Hindlimb muscle (tissue), 1 donor: ENCODE results near the gene NAALADL2. TPM values are rescaled to one million over a fixed set of nuclear protein-coding genes. Genes with fewer than 3 reads are reported as not detected.

Experiments
- DNase-seq: peaks from one replicate; pipeline ENCODE4 v3.0.0-alpha.2; 2013
- polyA plus RNA-seq: library from polyadenylated mRNA; unstranded; fragments of 120-200 nt; gene quantifications from one replicate; pipeline ENCODE4 v1.2.1, GENCODE V29; 2013; ENCODE audit not compliant: insufficient read length

Gene NAALADL2
- polyA plus RNA-seq, 1 donor: 5.5 TPM

DNA sequence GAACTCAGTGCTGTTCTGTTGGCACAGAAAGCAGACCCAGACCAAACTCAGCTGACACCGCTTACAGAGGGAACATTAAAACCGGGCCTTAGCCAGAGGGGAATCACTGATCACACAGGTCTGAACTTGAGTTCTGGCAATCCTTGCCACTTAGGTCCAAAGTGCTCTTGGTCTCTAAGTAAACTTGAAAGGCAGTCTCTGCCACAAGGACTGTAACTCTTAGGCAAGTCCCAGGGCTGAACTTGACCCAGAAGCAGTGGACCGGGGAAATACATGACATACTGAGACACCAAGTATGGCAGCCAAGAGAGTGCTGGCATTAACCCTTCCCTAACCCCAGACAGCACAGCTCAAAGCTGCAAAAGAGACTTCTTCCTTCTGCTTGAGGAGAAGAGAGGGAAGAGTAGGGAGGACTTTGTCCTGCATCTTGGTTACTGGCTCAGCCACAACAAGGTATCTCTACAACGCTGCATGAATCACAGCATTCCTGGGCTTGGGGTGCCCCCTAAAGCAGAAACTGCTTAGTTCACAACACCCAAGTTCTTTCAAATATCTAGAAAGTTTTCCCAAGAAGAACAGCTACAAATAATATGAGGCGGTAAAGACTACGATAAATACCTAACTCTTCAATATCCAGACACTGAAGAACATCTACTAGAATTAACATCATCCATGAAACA lies 32.5 kb downstream of the NAALADL2 start:
- DNase-seq: no peak

DNA sequence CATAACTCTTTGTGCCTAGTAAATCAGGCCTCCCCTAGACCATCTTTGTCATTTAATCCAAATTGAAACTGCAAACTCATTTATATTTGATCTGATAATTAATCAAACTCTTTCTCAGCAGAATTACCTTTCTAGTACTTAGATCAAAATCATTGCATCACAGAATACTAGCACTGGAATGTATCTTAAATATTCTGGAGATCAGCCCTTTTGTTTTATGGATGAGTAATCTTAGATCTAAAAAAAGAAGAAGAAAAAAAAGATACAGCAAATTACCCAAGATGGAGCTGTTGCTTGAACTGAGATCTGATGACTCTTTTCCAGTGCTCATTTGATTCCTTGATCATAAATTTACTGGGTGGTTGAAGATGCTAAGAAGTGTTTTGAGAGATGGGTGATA lies 47.9 kb downstream of the NAALADL2 start:
- no peak for DNase-seq

DNA sequence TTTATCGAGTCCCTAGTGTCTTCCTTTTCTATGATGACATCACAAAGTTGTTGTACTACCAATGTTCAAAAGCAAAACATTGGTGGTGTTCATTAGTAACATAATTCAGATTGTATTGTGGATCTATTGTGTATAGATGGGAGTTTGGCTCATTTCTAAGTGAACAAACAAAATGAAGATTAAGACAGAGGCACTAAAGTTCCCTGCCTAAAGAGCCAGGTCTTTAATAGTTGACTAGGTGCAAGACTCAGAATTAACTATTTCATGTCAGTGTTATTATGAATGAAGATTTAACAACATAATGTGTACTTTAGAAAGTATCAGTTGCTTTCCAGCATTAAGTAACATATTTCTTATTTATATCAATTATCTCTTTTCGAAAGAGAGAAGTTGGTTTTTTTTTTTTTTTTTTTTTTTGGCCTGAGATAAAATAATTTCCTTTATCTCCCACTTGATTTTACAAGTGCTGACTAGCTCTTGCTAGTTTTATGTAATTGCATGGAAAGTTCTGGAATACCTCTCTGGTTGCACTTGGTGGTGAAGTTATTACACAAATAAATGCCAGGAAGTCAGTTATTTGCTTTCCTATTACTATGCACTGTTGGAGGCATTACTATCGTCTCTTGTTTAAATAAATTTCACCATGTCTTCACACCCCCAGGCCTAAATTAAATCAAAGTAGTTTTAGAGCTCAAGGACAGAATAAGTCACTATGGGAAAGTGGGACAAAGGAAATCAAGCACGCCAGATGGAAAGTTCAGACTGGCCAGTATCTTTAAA lies 48.7 kb downstream of the NAALADL2 start:
- DNase-seq: no peak

DNA sequence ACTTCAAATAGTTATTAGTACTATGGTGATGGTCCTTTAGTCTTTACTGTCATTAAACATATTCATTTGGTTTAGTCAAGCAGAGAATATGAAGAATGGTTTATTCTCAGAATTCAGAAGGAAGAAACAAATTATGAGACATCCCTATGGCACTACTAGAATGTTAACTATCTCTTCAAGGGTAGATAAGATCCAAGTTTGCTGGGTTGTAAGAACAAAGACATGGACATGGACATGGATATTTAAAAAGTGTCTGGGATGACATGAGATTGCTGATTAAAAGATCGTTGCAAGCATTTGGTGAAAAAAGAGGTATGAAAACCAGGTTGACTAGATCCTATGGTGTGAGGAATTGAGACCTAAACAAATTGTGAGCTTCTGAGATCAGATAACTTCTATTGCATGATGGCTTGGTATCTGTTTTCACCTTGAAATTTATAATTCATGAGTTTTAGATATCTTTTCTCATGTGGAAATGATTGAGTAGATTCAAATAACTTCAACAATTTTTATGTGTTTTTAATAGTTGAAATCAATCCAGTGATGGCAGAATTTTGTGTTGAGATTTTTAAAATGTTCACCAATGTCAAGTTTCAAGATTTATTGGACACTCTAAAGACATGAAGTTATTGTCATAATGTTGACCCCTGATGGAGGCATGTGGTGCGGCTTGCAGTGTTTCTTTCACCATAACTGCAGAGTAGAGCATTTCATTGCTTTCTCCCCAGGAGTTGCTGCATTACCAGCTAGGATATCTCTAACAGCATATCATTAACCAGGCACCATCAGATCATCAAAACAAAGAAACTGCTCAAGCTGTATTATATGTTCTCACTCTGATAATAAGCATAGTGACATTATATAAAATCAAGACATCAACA lies 72.6 kb downstream of the NAALADL2 start:
- DNase-seq: no peak

DNA sequence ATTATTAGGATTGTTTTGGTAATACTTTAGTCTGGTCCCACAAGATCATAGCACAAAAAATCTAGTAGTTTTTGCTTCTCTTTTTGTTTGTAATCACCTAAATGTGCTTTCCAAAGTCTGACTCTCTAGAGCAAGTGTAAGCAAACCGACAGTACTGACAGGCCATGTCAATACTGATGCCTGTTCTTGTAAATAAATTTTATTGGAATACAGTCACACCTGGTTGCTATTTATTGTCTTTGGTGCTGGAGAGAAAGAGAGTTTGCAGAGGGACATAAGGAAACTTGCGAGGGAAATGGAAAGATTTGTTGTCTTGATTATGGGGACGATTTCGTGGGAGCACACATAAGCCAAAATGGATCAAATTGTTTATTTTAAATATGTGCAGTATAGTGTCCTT lies 77.5 kb downstream of the NAALADL2 start:
- DNase-seq: no peak

DNA sequence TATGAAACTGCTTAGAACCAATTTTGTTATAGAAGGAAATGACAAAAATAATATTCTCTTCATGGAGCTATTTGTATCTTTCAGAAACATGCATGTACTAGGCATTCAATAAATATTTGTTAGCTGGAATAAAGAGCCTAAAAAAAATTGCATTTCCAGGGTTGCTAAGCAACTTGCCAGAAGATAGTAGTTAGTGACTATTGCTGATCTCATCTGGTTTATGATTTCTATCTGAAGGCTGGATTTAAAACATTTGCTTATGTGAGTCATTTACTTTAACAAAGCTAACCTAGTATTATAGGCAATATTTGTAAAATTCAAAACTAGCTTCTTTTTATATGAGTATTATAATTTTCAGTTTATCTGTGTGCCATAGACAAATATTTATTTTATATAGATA lies 78.3 kb downstream of the NAALADL2 start:
- DNase-seq: no peak

DNA sequence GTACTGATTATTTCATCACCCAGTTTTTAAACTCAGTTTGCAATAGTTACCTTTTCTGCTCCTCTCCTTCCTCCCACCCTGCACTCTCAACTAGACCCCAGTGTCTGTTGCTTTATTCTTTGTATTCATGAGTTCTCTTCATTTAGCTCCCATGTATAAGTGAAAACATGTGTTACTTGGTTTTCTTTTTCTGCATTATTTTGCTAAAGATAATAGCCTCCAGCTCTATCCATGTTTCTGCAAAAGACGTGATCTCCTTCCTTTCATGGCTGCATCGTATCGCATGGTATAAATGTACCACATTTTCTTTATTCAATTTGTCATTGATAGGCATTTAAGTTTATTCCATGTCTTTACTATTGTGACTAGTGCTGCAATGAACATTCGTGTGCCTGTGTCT lies 79.0 kb downstream of the NAALADL2 start:
- DNase-seq: no peak

DNA sequence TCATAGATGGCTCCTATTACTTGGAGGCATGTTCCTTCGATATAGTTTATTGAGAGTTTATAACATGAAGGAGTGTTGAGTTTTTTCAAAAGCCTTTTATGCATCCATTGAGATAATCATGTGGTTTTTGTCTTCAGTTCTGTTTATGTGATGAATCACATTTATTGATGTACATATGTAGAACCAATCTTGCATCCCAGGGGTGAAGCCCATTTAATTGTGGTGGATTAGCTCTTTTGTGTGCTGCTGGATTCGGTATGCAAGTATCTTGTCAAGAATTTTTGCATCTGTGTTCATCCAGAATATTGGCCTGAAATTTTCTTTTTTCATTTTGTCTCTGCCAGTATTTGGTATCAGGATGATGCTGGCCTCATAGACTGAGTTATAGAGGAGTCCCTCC lies 81.0 kb downstream of the NAALADL2 start:
- DNase-seq: no peak

DNA sequence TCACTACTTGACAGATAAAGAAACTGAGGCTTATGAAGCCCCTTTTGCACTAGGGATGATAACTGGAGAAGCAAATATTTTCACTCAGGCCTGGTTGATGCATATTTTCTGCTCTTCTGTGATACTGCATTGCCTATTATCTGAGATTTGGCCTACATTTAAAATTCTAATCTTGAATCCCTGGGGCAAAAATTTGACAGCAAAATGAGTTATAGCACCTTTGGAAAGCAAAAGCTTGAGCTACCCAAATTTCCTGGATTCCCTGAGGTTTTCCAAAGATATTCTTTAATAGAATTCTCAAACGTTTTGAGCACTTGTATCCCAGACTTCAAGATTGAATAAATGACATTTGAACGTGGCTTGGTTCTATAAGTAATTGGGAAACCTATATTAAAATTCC lies 86.1 kb downstream of the NAALADL2 start:
- no peak for DNase-seq

DNA sequence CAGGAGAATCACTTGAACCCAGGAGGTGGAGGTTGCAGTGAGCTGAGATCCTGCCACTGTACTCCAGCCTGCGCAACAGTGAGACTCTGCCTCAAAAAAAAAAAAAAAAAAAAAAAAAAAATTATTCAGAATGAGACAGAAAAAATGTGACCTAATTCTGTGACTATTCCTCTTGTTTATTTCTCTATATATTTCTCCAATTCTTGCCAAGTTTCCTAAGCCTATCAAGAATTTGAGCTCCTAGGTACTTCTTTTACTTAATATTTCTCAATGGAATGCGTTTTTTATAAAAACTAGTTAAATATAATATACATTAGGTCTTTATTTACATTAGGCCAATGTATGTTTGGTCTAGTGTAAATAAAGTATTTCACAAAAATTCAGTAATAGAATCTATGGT lies 86.8 kb downstream of the NAALADL2 start:
- DNase-seq: no peak

DNA sequence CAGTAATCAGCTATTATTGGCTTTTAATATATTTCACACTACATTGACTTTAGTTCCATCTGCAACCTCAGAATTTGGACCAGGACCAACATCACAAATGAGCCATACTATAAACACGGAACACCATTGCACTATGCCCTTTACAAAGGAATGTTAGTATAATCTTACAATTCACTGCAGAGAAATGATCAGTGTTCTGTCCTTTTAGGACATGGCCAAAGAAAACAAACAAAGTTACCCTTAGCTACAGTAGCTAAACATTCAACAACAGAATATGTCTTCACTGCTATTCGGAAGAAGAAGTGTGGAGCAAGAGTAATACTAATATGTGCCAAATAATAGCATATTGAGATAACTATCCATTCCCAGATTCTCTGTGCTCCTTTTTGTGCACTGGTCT lies 90.4 kb downstream of the NAALADL2 start:
- DNase-seq: no peak

DNA sequence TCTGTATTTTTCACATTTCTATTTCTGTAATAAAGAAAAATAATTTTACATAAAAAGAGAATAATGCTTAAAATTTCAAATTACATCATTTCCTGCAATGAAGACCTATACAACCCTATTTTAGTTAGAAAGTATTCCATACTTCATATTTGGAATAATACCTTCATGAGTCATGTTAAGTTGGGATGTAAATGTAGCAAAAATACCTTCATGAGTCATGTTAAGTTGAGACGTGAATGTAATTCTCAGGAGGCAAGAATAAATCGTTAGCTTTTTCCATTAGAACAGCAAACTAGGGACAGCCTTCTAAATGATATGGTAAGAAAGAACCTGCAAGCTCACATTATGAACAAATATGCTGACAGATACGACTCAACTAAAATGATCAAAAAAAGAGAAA lies 91.9 kb downstream of the NAALADL2 start:
- DNase-seq: no peak

DNA sequence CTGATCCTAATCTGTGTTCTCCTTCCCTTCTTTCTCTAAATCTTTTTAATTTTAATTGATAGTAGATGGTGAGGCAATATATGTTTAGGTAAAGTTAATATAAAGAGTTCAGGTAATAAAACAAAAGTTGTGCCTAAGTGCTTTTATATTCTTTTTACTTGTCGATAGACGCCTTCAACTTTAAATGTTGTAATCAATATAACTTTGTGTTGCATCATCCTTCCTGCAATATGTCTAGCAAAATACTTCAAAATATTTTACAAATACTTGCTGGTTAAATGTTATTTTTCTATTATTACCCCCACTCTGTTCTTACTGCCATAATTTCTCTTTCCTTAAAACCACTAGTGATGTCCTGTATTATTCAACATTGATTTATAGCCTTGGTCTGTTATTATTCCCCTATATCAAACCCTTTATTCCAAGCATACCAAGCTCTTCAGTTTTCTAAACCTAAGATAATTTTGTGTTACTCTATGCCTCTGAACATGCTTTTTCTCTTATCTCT lies 92.4 kb downstream of the NAALADL2 start:
- DNase-seq: no peak

DNA sequence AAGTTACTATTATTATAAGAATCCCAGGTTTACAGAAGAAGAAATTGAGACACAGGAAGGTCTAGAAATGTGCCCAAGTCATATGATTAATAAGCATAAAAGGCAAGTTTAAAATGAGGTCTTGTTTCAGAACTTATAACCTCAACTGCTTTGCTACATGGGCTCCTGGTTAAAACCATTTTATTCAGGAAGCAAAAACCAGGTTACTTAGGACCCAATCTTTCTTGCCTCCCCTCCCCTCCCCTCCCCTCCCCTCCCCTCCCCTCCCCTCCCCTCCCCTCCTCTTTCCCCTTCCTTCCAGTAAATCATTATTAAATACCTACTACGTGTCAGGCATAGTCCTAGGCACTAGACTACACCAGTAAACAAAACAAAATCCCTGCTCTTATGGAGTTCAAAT lies 93.9 kb downstream of the NAALADL2 start:
- no peak for DNase-seq

DNA sequence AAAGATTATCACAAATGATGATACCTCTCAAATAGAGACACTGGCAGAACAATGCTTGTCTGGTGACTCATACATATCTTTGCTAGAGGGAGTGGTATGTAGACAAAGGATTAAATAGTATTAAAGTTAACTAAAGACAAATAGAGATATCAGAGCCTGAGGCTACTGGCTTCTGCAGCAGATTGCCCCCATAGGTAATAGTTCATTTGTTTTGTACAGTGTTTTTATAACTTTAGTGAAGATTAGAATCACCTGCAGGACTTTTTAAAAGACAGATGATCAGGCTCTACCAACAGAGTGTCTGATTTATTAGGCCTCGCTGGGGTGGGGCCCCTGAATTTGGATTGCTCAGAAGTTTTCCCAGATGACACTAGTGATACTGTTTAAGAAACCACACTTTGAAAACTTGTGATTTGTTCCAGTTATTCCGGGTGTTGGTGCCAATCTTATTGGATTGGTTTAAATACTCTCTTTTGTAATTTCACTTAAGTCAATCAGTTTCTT lies 96.4 kb downstream of the NAALADL2 start:
- DNase-seq: no peak

DNA sequence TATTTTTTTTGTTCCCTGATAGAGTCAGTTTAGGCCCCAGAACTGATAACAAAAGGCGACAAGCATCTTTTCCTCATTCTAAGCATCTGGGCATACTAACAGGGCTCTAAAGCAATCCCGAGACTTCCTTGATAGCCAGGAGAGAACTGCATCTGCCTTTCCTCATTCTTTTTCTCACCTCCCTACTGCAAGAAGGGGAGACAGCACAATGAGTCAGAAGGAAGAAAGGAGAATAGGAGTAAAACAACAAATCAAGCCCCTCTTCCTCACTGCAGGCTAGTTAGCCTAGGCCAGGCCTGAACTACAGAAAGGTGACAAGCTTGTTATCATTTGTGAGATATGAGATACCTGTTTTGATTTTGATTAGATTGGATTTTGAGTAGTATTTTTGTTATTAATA lies 97.9 kb downstream of the NAALADL2 start:
- no peak for DNase-seq

DNA sequence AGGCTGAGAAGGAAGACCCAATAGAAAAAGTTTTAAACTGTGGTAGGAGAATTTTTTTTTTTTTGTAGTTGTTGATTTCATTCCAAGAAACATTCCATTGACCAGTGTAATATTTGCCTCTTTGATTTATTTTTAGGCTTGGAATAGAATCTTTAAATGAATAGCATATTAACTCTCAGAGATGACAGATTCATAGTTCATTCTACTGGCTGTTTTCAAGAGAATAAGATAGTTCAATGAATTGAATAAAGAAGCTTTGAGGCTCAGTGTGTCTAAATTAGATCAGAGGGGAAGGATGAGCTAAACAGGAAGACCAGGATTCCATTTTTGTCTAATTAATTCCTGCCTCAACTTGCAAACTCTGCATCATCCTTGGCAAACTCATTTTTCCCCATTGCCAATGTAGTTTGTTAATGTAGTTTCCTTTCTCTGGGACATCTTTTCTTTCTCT lies 98.4 kb downstream of the NAALADL2 start:
- no peak for DNase-seq

DNA sequence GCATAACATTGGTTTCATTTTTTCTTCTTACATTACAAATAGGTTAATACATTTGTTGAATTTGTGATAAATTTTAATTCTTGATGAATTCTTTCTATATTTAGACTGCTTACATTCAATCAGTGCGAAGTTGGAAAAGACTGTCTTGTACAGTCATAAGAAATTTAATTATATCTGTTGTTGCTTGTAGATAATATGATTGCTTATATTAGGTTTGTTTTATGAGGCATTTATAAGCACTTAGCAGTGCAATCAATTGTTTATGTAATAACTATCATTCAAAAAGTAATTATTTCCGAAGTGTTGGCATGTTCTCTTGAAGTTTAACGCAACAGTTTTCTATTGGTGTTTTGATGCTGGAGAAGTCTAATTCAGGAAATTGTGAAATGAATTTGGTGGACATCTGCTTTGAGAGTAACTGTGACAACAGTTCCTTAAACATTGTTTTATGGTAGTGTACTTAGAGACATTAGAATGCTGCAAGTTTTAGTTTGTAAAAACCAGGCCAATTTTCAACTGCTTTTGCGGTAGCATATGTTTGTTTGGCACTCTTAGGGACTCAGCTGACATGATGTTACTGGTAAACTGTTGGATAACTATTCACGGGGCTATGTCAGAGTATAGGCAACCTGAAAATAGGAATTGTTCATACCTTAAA lies 99.7 kb downstream of the NAALADL2 start:
- no peak for DNase-seq

DNA sequence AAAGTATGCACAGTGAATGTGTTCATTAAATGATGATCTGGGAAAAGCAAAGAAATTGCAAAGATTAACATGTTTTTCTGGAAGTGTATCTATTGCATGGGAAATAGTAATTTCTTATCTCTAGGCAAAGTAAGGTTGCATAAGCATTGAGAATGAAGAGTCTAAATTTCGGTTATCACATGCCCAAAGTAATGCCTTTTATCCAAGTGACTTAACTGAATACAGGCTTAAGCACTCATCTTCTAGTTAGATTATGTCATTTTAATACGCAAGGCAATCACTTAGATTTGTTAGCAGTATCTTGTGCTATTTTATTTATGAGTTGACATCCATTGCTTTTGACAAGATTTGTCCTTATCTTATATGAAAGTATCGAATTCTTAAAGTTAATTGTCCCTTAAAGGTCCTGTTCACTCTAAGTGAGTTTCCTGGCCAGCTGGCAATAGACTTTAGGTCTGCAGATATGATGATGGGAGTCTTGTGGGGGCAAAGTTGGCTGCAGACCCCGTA lies 100.5 kb downstream of the NAALADL2 start:
- DNase-seq: no peak

DNA sequence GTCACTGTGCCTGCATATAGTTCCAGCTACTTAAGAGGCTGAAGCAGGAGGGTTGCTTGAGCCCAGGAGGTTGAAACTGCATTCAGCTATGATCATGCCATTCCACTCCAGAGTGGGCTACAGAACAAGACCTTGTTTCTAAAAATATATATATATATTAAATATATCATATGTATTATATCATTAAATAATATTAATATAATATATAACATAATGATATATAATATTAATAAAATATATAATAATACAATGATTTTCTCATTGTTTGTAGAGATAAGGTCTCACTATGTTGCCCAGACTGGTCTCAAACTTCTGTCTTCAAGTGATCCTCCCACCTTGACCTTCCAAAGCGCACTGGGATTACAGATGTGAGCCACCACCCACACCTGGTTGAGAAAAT lies 101.8 kb downstream of the NAALADL2 start:
- DNase-seq: no peak

DNA sequence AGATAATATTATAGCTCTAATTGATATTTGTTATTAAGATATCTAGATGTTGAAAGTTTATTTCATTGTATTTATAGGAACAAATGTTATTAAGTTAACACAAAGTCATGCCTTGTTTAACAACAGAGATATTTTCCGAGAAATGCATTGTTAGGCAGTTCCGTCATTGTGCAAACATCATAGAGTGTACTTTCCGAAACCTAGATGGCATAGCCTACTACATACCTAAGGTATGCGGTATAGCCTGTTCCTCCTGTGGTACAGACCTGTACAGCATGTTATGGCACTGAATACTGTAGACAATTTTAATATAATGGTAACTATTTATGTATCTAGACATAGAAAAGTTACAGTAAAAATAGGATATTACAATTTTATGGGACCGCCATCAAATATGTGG lies 114.3 kb downstream of the NAALADL2 start:
- DNase-seq: no peak

DNA sequence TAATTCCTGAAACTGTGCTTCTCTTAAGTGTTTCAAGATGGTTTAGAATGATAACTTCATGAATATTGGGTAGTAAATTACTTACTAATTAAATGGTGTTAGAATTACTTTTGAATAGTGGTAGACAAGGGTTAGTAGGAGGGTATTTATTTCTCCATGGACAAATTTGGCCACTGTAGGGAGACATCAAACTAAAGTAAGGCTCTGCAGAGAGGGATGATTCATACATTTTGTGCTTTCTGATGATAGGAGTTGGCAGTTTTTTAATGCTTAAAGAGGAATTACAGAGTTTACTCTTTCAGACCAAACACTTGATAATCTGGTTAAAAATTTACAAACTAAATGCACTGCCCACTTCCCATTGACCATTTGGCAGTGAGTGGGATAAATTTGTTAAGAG lies 127.6 kb downstream of the NAALADL2 start:
- DNase-seq: no peak
